ENCODE data around the gene TMEM74B.
A peak's percentile ranks its signal among the peaks of the same experiment; 100 is the strongest.

GRCh38 chr20:1212607-1213396 lies 28.0 kb upstream of the TMEM74B start:
- no peak for TF ChIP-seq EZH2 (IDR thresholded peaks at IDR 0.05; ENCODE audit: low read length, unreplicated experiment)
- peak; percentile 91 for TF ChIP-seq CTCF (conservative IDR thresholded peaks at IDR 0.05; ENCODE audit: low read depth, low read length)
- no peak for TF ChIP-seq EZH2phosphoT487 (IDR thresholded peaks at IDR 0.05; ENCODE audit: borderline replicate concordance, low read length)

Measured in PC-3 (cell line).